ENCODE measurements around the gene ATF6B. TPM values are rescaled to one million over a fixed set of nuclear protein-coding genes. Genes with fewer than 3 reads are reported as not detected.

Gene ATF6B
- total and polyA plus RNA-seq, 2 of the 13 experiments (the other 11 are each of a cell fraction or from before 2014, with no cell fraction given), result 18.1 to 44.0 TPM

GRCh38 chr6:32133786-32134185 is 5.7 kb upstream of the ATF6B start:
- Histone ChIP-seq H3K27ac (ENCODE audit: extremely low read length, insufficient read depth, low read length) (no peak overlapping the region), H3K79me2 (ENCODE audit: insufficient read depth, low read length) (peaks cover 9% of the 10 kb centered on the region), H2AFZ (ENCODE audit: low read length) (no peak overlapping the region), H3K9ac (ENCODE audit: insufficient read depth, low read depth, low read length) (no peak overlapping the region), H3K4me2 (ENCODE audit: low read depth, low read length) (no peak overlapping the region), H3K36me3 (replicated peaks in 1 of 2; ENCODE audit: control insufficient read depth in 1 of 2, insufficient read depth in 2 of 2, low read length in 2 of 2) (no peaks in the 10 kb centered on the region), H3K4me3 (replicated peaks in 1 of 3; ENCODE audit: insufficient read depth in 1 of 3, low read depth in 2 of 3, low read length in 3 of 3) (no peak overlapping the region), H3K9me3 (ENCODE audit: low read length) (no peaks in the 10 kb centered on the region), H4K20me1 (ENCODE audit: insufficient read depth, low read length) (no peaks in the 10 kb centered on the region), H3K4me1 (ENCODE audit: insufficient read depth, low read length) (peaks cover 23% of the 10 kb centered on the region), H3K27me3 (ENCODE audit: control insufficient read depth in 1 of 2, insufficient read depth in 2 of 2, low read length in 2 of 2) (peaks cover 1 to 6% of the 10 kb centered on the region in 2 experiments; a peak in 2 of 5 replicates)
- DNase-seq (ENCODE audit: low spot score), result no peak
- no peak for FAIRE-seq
- ChIA-PET CTCF (ENCODE audit: low intra/inter-chr PET ratio, low total read pairs) (no interaction called here), POLR2A (no interaction called here)
- in situ Hi-C loops (cut with HindIII; ENCODE audit: extremely low pct_ligation_motif_present, low pct_unique_long_range_greater_than_20kb), result no loop called here
- no peak for TF ChIP-seq ARNT (IDR thresholded peaks at IDR 0.05)
- TF ChIP-seq ZNF576 (CRISPR knock-in tag; IDR thresholded peaks at IDR 0.05), result no peak
- no peak for TF ChIP-seq IKZF5 (CRISPR knock-in tag; IDR thresholded peaks at IDR 0.05)
- TF ChIP-seq TOE1 (CRISPR knock-in tag; IDR thresholded peaks at IDR 0.05), result no peak
- TF ChIP-seq ZFP36 (IDR thresholded peaks at IDR 0.05; ENCODE audit: borderline replicate concordance, low read depth, low read length, partially characterized antibody), result no peak
- TF ChIP-seq ZFP1 (CRISPR knock-in tag; IDR thresholded peaks at IDR 0.05), result no peak
- TF ChIP-seq, protein P1, sequence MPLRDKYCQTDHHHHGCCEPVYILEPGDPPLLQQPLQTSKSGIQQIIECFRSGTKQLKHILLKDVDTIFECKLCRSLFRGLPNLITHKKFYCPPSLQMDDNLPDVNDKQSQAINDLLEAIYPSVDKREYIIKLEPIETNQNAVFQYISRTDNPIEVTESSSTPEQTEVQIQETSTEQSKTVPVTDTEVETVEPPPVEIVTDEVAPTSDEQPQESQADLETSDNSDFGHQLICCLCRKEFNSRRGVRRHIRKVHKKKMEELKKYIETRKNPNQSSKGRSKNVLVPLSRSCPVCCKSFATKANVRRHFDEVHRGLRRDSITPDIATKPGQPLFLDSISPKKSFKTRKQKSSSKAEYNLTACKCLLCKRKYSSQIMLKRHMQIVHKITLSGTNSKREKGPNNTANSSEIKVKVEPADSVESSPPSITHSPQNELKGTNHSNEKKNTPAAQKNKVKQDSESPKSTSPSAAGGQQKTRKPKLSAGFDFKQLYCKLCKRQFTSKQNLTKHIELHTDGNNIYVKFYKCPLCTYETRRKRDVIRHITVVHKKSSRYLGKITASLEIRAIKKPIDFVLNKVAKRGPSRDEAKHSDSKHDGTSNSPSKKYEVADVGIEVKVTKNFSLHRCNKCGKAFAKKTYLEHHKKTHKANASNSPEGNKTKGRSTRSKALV (CRISPR knock-in tag; IDR thresholded peaks at IDR 0.05), result no peak
- no peak for TF ChIP-seq ZFP91 (CRISPR knock-in tag; IDR thresholded peaks at IDR 0.05; ENCODE audit: borderline replicate concordance)
- no peak for TF ChIP-seq HDAC2 (CRISPR knock-in tag; IDR thresholded peaks at IDR 0.05)
- TF ChIP-seq ZNF782 (CRISPR knock-in tag; IDR thresholded peaks at IDR 0.05; ENCODE audit: borderline replicate concordance), result no peak
- no peak for TF ChIP-seq ZNF644 (CRISPR knock-in tag; IDR thresholded peaks at IDR 0.05; ENCODE audit: low read depth)
- no peak for TF ChIP-seq ZNF546 (CRISPR knock-in tag; conservative IDR thresholded peaks at IDR 0.05)
- TF ChIP-seq, protein P2, sequence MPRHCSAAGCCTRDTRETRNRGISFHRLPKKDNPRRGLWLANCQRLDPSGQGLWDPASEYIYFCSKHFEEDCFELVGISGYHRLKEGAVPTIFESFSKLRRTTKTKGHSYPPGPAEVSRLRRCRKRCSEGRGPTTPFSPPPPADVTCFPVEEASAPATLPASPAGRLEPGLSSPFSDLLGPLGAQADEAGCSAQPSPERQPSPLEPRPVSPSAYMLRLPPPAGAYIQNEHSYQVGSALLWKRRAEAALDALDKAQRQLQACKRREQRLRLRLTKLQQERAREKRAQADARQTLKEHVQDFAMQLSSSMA (CRISPR knock-in tag; IDR thresholded peaks at IDR 0.05), result no peak
- TF ChIP-seq ZSCAN21 (CRISPR knock-in tag; IDR thresholded peaks at IDR 0.05; ENCODE audit: borderline replicate concordance), result no peak
- TF ChIP-seq EED (CRISPR knock-in tag; IDR thresholded peaks at IDR 0.05), result no peak
- TF ChIP-seq FOXA1 (IDR thresholded peaks at IDR 0.05), result no peak
- no peak for TF ChIP-seq FOXA1 (CRISPR knock-in tag; IDR thresholded peaks at IDR 0.05)
- no peak for TF ChIP-seq ZNF788 (CRISPR knock-in tag; IDR thresholded peaks at IDR 0.05; ENCODE audit: borderline replicate concordance)
- TF ChIP-seq PRPF4 (IDR thresholded peaks at IDR 0.05; ENCODE audit: low read depth, low read length, poor library complexity, severe bottlenecking), result no peak
- ATAC-seq, result no peak
- no TSS peak for BruUV-seq (replicated peaks)
- intact Hi-C loops (cut with micrococcal nuclease; ENCODE audit: unreplicated experiment), result no loop called here
- 44% methylated on average over 4 of the region's 4 CpGs for WGBS (ENCODE audit: low lambda C conversion rate)

All from HepG2 (cell line).